GM19438 (cell line): ENCODE data around the gene H2AZ1.
"Not testable (repeated sequence)": the region's sequence is repeated elsewhere in the genome, so short reads cannot be mapped to it uniquely, and the experiment has no call there.

Source experiments
- ATAC-seq: cut with Tn5 transposase; IDR thresholded peaks from one replicate; pipeline ENCODE4 v1.9.1; 2021; ENCODE audit warnings: low read depth; ENCODE audit not compliant: unreplicated experiment

H2AZ1 gene

GRCh38 chr4:99949999-99950912, at the start of gene H2AZ1:
Gene H2AZ1 (minus strand): TSS chr4:99950275. CDS start chr4:99950170, 105 bp downstream.
- ATAC-seq: peak; percentile 54

GRCh38 chr4:99998062-99998867, 48.2 kb upstream of the H2AZ1 start:
- ATAC-seq: no peak

- ATAC-seq: no peak
Measured at GRCh38 chr4:99991741-99992140, 41.7 kb upstream of the H2AZ1 start.

GRCh38 chr4:99987681-99988080, 37.6 kb upstream of the H2AZ1 start:
- ATAC-seq: no peak

GRCh38 chr4:99986792-99987191, 36.7 kb upstream of the H2AZ1 start:
- no peak for ATAC-seq

- ATAC-seq: no peak
Measured at GRCh38 chr4:99983289-99983943, 33.3 kb upstream of the H2AZ1 start.

- ATAC-seq: no peak
Measured at GRCh38 chr4:99979872-99980271, 29.8 kb upstream of the H2AZ1 start.

- ATAC-seq: no peak
Measured at GRCh38 chr4:99971453-99972111, 21.5 kb upstream of the H2AZ1 start.

- no peak for ATAC-seq
Measured at GRCh38 chr4:99968330-99968729, 18.3 kb upstream of the H2AZ1 start.

GRCh38 chr4:99966692-99967091, 16.6 kb upstream of the H2AZ1 start:
- no peak for ATAC-seq

- ATAC-seq: no peak
Measured at GRCh38 chr4:99965674-99966350, 15.7 kb upstream of the H2AZ1 start.

- no peak for ATAC-seq
Measured at GRCh38 chr4:99965173-99965572, 15.1 kb upstream of the H2AZ1 start.

- ATAC-seq: no peak
Measured at GRCh38 chr4:99961711-99962110, 11.6 kb upstream of the H2AZ1 start.

- no peak for ATAC-seq
Measured at GRCh38 chr4:99960648-99961047, 10.6 kb upstream of the H2AZ1 start.

- ATAC-seq: not testable (repeated sequence)
Measured at GRCh38 chr4:99958207-99958606, 8.1 kb upstream of the H2AZ1 start.

- ATAC-seq: no peak
Measured at GRCh38 chr4:99950913-99951254, 809 bp upstream of the H2AZ1 start.

- peak; percentile 18 for ATAC-seq
Measured at GRCh38 chr4:99949034-99949998, 759 bp downstream of the H2AZ1 start.

- ATAC-seq: no peak
Measured at GRCh38 chr4:99947608-99948007, 2.5 kb downstream of the H2AZ1 start.

- ATAC-seq: no peak
Measured at GRCh38 chr4:99947190-99947578, 2.9 kb downstream of the H2AZ1 start.
